HG03571 (cell line): ENCODE results near the gene CEBPG.

Source experiments
- ATAC-seq: cut with Tn5 transposase; IDR thresholded peaks from one replicate; pipeline ENCODE4 v1.9.1; 2021; ENCODE audit not compliant: unreplicated experiment

The CEBPG gene

DNA sequence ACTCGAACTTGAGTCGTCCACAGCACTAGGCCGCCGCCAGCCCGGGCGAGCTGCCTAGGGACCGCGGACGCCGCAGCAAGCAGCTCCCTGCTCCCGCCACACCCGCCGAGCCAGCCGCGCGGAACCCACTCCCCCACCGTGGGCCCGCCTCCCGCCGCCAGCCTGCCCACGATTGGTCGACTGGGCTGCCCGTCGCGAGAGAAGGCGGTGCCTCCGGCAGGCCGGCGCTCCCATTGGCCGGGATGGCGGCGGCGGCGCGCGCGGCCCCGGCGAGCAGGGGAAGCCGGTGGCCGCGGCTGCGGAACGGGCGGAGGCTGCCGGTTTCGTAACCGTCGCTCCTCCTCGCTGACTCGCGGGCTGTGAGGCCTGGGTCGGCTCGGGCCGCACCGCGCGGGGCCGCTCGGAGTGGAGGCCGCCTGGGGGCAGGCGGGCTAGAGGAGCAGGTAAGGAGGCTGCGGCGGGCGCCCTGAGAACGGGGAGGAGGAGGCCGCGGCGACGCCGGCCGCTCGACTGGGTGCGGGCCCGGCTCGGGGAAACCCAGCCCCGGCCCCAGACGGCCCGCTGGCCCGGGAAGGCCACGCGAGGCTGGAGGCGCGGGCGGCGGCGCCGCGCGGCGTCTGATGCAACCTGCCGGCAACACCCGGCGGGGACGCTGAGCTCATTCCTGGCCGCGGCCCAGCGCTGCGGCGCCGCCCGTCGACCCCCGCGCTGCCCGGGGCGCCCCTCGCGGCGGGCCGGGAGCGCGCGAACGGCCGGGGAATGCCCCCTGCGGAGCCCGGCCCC, at the start of gene CEBPG:
Gene CEBPG, plus strand, starts transcription at position 257 of the 783 bp plus-strand sequence. CDS start 5,531 bp downstream, outside the sequence.
- ATAC-seq = peak; percentile 81

DNA sequence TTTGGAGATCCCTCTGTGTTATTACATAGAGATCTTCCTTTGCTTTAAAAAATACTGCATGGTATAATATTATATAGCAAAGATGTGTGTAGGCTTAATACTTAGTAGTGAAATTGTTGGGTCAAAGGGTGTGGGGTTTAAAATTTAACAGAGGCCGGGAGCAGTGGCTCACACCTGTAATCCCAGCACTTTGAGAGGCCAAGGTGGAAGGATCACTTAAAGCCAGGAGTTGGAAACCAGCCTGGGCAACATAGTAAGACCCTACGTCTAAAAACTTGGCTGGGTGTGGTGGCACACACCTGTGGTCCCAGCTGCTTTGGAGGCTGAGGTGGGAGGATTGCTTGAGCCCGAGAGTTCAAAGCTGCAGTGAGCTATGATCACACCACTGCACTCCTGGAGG, 48.9 kb upstream of the CEBPG start:
- ATAC-seq = no peak

DNA sequence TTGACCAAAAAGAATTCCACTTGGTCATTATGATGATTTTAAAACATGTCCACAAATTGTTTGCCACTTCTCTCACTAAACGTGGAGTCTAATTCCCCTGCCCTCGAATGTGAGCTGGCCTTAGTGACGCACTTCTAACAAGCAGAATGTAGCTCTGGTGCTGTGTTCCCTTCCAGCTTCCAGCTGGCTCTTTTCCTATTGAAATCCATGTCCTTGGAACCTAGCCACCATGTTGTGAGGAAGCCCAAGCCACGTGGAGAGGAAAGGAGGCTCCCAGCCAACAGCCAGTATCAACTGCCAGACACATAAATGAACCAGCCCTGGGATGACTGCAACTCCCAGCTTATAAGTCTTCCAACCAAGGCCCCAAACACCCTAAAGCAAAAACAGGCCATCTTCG, 47.6 kb upstream of the CEBPG start:
- no peak for ATAC-seq

DNA sequence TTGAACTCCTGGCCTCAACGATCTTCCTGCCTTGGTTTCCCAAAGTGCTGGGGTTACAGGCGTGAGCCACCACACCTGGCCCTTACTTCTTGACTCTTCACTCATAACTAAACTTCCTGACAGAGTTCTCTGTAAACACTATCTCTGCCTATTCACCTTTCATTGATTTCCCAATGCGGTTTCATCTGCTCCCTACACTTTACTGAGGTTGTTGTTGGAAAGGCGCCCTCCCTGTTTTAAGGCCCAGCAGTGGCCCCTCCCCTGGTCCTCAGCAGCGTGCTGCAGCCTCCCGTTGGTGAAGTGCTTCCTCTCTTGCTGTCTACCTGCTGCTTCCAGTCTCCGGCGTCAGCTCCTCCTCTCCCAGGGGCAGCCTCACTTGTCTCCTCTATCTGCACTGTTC, 44.4 kb upstream of the CEBPG start:
- no peak for ATAC-seq

DNA sequence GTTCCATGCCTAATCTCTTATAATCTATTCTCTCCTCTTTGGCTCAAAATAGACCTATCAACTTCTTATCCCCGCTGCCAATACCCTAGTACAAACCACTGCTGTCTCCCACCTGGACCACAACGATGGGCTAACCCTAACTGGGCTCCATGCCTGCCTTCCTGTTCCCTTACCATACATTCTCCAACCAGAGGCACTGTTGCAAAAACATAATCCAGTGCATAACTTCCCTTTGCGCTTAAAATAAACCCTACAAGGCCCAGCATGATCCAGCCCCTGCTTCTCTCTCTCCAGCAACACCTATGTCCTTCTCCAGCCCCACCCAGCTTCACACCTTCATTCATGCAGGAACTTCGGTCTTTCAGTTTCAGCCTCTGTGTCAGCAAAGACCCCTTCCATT, 43.8 kb upstream of the CEBPG start:
- no peak for ATAC-seq

DNA sequence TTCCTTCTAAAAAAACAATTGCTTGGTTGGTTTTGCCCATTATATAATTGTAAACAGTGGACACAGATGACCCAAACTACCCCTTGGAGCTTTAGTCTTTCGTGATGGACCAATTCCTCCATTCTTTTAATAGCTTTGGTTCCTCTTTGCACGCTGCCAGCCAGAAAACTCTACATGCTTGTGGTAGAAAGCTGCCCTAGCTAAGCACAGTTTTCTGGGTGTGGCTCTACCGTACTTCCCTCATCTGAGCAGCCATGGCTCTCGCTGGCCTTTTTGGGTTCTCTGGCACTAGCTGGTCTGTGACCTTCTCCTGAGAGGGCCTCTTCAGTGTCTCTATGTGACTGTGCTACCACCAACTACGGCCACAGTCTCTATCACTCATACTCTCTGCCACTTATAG, 41.3 kb upstream of the CEBPG start:
- ATAC-seq = no peak

DNA sequence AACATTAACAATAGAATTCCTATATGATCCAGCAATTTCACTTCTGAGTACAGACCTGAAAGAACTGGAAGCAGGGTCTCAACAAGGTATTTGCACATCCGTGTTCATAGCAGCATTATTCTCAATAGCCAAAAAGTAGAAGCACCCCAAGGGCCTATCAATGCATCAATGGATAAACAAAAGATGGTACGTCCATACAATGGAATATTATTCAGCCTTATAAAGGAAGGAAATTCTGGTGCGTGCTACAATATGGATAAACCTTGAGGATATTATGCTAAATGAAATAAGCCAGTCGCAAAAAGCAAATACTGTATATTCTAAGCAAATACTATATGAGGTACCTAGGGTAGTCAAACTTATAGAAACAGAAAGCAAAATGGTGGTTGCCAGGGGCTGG, 40.4 kb upstream of the CEBPG start:
- no peak for ATAC-seq

DNA sequence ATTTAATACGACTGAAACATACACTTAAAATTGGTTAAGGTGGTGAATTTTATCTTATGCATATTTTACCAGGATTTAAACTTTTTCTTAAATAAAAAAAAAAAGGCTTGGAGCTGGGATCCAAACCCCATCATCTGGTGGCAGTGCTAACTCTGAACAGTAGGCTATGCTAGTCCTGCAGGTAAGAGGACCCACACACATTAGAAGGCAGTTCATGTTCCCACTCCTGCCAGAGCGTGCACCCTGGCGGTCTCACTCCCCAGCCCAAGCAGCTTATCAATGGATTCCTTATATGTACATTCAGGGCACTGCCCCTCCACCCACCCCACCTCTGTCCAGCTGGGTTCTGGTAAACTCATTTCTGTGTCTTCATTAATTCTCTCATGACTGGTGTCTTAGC, 39.9 kb upstream of the CEBPG start:
- ATAC-seq = no peak

DNA sequence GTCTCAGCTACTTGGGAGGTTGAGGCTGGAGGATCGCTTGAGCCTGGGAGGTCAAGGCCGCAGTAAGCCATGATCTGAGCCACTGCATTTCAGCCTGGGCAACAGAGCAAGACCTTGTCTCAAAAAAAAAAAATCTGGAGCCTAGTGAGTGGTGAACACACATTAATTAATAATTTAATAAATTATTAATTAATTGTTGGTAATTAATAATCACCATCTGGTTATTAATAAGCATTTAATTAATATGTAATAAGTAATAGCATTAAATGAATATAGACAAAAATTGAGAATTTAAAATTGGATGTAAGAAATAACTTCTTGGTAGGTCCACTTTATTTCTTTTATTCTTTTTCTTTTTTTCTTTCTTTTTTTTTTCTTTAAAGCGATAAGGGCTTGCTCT, 39.2 kb upstream of the CEBPG start:
- no peak for ATAC-seq

DNA sequence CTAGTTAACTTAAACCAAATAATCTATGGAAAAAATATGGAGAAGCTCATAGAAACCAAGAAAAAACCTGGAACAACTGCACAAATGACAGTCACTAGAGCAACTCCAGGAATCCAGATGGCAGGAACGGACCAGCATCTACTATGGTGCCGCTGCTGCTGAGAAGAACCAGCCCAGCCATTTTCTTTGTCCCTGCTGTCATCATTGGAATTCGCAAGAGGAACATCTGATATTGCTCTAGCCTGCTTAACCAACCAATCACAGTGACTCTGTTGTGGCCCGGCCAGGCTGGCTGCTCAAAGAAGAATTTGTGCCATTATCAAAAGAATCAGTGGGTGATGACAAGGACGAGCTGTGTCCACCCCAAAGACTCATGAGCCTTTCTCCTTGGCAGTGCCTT, 38.1 kb upstream of the CEBPG start:
- no peak for ATAC-seq

DNA sequence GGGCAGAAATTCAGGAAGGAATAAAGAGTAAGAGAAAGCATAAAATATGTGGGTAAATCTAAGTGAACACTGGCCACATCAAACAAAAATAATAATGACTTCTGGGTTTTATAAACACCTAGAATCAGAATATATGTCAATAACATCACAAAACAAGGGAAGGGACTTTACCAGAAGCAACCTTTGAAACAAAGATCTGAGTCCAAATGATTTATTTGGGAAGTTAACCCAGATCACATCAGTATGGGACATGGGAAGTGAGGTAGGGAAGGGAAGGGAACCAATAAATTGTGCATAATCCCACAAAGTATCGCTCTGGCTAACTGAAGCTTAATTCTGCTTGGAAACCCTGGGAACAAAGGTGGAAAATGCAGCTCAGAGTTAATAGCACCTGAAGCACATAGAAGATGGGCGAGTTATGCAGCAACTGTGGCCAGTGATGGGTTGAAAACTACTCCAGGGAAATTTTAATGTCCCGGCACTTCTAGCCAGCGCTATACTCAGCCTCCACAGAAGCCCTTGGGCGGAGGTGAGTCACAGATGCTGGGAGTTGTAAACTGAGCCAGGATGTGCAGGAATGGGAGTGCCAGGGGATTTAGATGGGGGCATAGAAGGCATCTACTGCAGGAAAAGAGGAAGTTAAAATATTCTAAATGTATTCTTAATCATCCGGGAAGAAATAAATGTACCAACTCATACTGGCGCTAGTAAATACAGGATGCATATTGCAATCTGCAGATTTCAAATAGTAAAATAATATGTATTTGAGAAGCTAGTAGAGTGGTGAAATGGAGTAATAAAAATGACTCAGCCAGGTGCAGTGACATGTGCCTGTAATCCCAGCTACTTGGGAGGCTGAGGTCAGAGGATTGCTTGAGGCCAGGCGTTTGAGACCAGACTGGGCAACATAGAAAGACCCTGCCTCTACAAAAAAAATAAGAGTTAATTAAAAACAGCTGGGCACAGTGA, 34.2 kb upstream of the CEBPG start:
- no peak for ATAC-seq

DNA sequence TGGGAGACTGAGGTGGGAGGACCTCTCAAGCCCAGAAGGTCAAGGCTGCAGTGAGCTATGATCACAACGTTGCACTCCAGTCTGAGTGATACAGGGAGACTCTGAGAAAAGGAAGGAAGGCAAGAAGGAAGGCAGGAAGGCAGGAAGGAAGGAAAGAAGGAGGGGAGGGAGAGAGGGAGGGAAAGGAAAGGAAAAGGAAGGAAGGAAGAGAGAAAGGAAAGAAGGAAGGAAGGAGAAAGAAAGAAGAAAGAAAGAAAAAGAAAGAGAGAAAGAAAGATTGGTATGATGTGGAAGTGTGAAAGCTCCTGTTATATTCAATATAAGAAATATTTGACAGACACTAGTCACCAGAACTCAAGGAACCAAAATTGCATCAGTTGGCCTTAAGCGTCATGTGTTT, 32.5 kb upstream of the CEBPG start:
- ATAC-seq = no peak

DNA sequence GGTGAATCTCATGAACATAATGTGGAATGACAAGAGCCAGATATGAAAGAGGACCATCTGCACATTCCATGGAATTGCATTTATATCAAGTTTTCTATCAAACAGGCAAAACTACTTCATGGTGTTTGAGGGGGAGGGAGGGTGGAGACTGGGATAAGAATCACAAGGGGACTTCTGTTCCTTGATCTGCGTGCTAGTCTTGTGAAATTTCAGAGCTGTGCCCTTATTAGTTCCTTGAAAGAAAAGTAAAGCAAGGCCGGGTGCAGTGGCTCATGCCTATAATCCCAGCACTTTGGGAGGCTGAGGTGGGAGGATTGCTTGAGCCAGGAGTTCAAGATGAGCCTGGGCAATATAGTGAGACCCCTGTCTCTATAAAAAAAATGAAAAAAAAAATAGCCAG, 30.2 kb upstream of the CEBPG start:
- no peak for ATAC-seq

DNA sequence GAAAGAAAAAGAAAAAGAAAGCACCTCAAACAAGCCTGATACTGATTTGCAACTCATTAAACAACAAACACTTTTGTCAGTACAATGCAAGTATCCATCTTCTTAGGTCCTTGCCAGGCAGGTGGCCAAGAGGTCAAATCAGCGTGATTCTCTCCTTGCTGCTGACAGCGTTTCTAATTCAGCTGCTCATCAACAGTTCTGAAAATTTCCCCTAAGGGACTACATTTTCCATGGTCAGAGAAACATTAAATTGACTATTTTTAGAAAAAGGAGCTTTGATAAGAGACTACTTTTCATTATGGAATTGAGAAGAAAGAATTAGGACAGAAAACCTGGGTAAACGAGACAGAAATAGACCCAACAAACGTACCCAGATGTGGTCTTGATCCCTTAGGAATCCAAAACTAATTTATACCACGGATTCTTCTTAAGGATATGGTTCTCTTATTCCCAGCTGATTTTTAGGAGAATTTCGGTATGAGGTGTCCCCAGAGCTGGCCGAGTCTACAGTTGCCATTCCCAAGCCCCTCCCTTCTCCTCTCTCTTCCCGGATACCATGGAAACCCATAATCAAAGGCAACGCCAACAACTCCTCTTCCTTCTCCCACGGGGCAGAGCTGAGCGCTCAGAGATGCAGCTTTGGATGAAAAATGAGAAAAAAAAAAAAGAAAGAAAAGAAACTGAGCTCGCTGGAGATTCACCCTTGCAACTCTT, 29.5 kb upstream of the CEBPG start:
- no peak for ATAC-seq

DNA sequence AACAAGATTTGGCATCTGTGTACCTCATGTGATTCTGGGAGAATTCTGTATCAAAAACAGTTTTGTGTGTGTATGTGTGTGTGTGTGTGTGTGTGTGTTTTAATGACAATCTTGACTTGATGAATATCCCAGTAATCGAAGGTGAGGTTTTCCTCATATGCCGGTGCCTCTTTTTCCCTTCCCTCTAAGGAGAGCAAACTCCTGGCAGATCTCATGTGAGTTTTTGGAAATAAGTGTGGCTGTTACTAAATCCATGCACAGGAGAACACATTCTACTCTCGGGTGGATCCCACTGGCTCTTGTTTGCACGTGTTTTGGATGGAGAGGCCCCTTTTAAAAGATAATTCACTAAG, 29.0 kb upstream of the CEBPG start:
- no peak for ATAC-seq

DNA sequence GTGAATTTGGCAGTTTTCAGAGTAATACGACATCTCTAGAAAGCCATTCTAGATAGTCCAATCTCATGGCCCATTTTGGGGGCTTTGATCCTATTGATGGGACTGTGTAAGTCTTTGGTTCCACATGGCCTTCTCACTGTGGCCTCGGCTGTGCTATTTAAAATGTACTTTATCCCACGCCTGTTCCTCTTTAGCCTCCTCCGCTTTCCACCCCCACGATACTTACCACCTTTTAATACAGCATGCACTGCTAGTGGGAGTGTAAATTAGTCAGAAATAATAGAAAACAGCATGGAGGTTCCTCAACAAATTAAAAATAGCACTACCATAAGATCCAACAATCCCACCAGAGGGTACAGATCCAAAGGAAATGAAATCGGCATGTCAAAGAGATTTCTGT, 28.3 kb upstream of the CEBPG start:
- no peak for ATAC-seq

DNA sequence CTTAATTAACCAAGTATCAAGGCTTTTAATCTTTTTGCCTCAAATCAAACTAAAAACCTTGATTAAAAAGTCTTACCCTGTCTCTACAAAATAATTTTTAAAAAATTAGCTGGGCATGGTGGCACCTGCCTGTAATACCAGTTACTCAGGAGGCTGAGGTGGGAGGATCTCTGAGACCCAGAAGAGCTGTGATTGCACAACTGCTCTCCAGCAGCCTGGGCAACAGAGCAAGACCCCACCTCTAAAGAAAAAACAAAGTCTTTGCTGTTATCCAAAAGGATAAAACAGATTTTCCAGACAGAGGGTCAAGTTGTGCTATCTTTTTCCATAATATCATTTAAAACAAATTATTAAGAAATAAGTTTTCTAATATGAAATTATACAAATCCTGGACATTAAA, 26.8 kb upstream of the CEBPG start:
- ATAC-seq = no peak

DNA sequence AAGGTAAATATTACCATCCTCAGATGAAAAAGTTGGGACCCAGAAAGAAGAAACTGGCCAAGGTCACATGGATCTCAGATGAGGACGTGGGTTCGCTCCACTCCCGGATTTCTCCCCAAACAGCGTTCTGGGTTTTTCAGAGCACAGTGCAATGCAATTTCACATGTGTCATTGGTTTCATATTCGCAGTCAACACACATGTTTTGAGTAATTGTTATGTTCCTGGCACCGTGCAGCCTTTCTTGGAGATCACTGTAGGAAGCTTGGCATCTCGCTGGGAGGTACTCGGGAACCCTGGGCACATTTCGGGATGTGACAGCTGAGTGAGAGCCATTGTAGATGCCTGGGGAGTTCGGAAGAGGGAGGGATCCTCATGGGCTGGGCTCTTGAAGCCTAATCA, 26.2 kb upstream of the CEBPG start:
- no peak for ATAC-seq

DNA sequence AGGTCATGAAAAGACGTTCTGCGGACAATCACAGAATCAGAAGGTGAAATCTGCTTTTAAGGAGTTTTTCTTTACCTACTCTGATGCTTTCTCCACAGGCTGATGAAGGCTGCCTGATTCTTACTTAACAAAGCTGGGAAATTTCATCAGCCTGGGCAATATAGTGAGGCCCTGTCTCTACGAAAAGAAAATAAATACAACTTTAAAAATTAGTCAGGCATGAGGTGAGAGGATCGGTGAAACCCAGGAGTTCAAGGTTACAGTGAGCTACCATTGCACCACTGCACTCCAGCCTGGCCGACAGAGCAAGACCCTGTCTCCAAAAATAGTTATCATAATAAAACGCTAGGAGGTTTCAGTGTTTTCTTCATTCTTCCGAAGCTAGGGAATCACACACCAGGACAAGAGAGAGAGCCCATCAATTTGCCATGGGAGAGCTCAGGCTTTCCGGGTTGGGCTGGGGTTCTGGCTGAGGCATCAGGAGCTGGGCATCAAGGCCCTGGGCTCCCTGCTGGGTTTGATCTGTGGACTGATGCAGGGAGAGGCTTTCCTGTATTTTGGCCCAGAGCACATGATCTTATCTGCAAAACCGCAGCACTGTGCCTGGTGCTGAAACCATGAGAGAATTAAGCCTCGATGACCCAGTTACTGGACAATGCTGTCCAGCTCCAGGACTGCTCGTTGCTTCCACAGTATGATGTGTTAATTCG, 25.1 kb upstream of the CEBPG start:
- no peak for ATAC-seq

DNA sequence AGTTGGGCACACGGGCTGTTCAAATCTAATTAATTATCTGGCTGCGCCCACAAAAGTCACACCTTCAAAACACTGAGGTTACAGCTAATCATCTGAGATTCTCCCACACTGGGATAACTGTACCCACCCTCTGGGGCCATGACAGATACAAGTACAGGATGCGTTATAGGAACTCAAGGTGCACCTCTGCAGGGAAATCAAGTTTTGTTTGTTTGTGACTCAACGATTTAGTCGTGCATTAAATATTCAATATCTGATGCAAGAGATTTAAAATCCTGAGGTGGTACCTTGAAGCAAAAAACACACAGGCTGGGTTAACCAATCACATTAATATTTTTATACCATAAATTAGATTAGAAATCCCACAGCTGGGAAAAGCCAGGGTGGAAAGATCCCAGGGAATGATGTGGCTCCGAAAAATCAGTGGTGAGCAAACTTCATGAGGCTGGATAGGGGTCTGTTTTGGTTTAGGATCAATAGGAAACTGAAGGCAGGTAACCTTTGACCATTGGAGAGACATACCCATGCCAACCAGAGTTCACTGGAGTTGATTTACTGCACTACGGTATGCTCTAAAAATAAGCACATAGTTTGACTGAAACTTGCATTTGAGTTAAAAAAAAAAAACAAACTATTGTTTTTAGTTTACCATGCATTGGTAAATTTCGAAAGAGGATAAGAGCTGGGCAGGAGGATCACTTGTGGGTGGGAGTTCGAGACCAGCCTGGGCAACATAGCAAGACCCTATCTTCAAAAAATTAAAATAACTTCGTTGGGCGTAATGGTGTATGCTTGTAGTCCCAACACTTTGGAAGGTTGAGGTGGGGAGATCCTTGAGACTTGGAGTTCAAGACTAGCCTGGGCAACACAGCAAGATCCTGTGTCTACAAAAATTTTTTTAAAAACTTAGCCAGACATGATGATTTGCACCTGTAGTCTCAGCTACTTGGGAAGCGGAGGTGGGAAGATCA, 23.9 kb upstream of the CEBPG start:
- ATAC-seq = no peak
